Measurements from ENCODE around the gene JTB.

The JTB gene

GRCh38 chr1:153953859-153954365 is 23.6 kb downstream of the JTB start:
- no peak for DNase-seq

GRCh38 chr1:153951801-153952200 is 25.7 kb downstream of the JTB start:
- no peak for DNase-seq

DNA sequence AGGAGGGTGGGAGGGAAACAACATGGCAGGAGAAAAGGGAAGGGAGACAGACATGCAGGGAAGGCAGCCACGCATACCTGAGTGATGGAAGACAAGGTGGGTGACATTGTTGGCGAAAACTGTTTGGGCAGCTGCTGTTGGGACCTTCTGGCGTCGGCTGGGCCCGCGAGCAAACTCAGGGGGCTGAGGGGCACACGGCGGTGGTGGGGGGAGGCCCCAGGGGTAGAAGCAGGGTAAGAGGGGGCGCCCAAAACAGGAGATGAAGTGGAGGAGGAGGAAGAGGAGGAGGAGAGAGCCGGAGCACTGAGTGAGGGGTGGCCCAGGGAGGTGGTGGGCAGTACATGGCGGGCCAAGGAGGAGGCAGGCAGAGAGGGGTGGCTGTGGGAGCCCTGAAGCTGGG is 26.3 kb downstream of the JTB start:
- DNase-seq, result no peak

- peak; percentile 71 for DNase-seq
Measured at GRCh38 chr1:153946622-153947241, 30.7 kb downstream of the JTB start, which contains the start of gene DENND4B. TSS of gene DENND4B (minus strand) at chr1:153946718. CDS start at chr1:153944374, 2,344 bp downstream.

DNA sequence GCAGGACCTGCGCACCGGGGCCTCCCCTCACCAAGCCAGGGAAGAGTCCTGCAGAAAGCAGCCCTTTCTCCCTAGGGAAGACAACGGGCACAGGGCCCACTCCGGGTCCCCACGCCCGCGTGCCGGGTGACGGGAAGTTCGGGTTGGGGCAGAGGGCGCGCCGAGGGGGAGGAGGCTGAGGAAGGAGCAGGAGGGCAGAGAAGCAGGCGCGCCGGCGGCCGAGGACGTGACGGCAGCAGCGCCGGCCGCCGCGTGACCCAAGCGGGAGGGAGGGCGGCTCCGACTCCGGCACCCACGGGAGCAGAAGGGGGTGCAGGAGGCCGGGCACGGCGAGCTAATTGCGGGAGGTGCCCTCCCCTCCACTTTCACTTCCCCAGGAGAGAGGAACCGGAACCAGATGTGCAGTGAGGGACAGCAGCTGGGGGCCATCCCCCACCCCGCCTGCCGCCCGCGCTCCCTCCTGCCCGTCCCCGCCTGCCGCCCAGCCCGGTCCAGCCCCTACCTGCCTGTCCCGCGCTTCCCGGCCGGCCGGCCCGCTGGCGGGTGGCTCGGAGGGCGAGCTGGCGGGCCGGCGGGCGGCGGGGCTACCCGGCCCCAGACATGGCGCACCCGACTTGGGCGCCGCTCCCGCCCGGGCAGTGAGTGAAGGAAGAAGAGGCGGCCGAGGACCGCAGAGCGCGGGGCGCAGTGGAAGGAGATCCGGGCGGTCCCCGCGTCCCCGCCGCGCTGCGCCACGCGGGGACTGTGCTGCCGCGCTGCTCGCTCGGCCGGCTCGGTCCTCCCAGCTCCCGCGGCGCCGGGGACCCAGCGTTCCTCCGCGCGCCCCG is 31.5 kb downstream of the JTB start:
- DNase-seq, result peak; percentile 37

DNA sequence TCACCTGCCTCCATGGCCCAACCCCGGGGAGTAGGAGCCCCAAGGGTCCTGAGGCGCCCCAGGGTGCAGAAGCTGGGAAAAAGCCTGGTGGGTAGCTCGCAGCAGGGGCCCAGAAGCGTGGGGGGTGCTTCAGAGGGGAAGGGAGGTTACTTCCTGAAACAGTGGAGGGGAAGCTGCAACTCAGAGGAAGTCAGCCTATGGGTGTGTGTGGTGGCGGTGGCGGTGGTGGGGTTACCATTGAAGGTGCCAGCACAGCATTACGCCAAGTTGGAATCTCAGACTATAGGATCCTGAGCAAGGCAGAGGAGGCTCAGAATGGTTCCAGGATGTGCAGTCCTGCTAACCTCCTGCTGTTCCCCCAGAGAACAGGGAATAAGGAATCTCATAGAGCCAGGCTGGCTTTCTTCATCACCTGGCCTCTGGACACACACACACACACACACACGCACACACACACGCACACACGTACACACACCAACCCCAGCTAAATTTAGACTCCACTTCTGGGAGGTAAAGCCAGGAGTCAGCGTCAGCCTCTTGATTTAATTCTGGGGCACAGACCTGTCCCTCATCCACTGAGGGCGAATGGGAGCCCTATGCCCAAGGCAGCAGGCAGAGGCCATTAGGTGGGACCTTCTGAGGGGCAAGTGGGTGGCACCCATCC is 32.2 kb downstream of the JTB start:
- DNase-seq, result no peak

DNA sequence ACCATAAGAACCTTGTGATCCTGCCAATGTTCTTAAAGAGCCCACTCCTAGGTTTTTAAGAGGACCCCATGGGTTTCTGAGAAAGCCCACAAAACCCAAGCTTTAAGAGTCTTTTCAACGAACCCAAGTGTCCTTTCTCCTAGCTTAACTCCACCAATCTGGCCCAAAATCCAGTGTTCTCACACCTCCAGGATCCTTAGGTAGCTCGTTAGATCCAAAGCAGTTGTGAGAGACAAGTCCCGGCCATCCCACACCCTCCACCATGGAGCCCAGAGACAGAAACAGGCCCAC is 32.7 kb downstream of the JTB start:
- DNase-seq, result no peak

- DNase-seq, result no peak
Measured at GRCh38 chr1:153944005-153944826, 33.3 kb downstream of the JTB start.

DNA sequence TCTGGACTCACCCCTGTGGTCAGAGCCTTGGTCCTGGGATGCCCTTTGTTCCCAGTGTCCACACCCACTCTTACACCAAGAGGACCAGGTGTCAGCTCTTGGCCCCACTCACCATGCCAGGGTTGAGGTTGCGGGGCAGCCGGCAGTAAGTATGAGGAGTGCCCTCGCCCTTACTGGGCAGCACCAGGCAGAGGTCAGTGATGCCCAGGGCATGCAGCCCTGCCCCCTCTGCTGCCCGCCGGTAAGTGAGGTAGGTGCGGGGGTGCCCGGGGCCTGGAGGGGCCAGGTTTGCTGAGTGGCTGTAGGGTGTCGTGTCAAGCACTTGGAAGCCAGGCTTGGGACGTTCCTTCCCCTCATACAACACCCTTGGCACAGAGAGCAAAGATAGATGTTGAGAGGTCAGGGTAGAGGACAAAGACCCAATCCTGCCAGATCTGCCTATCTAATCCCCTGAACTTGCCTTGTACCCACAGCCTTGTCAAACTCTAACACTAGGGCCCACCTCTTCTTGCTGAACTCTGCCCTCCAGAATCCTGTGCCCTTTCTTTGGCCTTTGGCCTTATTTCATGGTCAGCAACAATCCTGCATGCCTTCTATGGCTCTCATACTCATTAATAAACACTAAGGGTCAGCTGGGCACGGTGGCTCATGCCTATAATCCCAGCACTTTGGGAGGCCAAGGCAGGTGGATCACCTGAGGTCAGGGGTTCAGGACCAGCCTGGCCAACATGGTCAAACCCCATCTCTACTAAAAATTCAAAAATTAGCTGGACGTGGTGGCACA is 34.5 kb downstream of the JTB start:
- no peak for DNase-seq

GRCh38 chr1:153941826-153942725 is 35.4 kb downstream of the JTB start:
- no peak for DNase-seq

DNA sequence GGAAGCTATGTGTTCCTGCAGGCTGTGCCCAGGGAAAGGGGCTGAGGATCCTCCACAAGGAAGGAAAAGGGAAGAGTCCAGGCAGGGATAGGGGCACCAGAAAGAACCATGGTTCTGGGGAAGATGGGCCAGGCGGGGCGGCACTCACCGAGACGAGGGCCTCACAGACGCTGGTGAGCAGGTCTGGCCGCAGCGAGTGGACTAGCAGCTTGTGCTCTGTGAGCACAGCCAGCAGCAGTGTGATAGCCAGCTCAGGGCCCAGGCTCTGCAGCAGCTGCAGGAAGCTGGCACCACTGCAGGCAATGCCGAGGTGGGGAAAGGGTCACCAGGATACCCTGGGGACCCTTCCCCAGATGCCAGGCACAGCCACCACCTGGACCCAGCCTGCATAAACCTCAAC is 36.7 kb downstream of the JTB start:
- DNase-seq, result no peak

GRCh38 chr1:153939476-153939875 is 38.0 kb downstream of the JTB start:
- no peak for DNase-seq

DNA sequence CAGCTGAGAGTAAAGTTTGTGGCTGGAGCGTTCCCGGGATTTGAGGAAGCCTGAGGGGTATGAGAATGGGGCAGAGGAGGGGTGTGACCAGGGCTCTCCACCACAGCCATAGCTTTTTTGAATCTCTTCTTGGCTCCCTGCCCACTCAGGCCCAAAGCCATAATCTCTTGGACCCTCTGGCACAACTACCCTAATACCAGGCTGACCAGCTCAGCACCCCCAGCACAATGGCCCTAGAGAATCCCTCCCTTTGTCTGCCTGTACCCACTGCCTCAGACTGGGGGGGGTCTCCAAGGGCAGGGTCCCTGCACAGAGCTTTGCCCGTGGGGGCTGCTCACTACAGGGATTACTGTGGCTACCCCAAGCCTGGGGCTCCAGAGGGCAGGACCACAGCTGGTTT is 38.5 kb downstream of the JTB start:
- no peak for DNase-seq

DNA sequence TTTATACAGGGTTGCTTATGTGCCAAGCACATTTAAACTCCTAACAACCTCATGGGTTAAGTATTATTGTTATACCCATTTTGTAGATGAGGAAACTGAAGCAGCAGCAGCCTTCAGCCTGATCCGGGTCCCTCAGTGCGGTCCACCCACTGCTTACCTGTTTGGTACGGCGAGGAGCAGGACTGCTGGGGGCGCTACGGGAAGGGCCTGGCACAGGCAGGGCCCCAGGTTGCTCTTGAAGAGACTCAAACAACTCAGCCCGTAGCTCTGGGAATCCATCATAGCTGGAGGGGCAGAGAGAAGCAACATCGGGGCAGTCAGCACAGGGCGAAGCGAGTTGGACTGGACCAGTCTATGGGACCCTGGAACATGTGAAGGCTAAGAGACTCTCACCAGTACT is 40.1 kb downstream of the JTB start:
- DNase-seq, result no peak

DNA sequence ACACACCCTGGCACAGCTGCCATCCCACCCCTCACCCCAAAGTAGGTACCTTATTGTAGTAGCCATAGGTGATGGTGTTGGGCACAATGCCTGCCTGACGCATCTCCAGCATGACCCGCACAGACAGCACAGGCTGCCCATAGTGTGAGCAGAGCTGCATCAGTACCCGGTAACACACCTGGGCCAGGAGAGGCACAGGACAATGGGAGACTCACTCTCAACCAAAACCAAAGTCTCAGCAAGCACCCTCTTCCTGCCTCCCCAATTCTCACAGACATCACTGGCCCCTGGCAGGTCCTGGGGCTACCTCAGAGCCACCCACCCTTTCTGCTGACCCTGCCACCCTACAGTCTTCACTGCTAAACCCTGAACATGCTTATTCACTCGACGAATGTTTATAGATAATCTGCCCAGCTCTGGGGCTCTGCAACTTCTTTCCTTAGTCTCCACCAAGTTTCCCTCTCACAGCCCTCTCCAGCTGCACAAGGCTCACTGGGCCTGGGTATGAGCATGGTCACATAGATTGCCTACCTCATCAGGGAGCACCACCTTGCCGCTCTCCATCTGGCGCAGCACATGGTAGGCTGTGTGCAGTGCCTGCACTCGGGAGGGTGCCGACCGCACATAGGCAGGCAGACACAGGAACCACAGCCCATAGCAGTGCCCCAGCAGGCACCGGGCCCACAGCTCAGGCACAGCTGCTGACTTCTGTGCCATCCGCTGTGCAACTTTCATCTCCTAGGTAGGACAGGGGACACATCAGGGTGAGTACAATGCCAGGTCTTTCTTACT is 41.3 kb downstream of the JTB start:
- no peak for DNase-seq

- DNase-seq, result no peak
Measured at GRCh38 chr1:153934746-153935145, 42.7 kb downstream of the JTB start.

- DNase-seq, result no peak
Measured at GRCh38 chr1:153933955-153934354, 43.5 kb downstream of the JTB start.

- DNase-seq, result no peak
Measured at GRCh38 chr1:153933430-153933829, 44.0 kb downstream of the JTB start.

DNA sequence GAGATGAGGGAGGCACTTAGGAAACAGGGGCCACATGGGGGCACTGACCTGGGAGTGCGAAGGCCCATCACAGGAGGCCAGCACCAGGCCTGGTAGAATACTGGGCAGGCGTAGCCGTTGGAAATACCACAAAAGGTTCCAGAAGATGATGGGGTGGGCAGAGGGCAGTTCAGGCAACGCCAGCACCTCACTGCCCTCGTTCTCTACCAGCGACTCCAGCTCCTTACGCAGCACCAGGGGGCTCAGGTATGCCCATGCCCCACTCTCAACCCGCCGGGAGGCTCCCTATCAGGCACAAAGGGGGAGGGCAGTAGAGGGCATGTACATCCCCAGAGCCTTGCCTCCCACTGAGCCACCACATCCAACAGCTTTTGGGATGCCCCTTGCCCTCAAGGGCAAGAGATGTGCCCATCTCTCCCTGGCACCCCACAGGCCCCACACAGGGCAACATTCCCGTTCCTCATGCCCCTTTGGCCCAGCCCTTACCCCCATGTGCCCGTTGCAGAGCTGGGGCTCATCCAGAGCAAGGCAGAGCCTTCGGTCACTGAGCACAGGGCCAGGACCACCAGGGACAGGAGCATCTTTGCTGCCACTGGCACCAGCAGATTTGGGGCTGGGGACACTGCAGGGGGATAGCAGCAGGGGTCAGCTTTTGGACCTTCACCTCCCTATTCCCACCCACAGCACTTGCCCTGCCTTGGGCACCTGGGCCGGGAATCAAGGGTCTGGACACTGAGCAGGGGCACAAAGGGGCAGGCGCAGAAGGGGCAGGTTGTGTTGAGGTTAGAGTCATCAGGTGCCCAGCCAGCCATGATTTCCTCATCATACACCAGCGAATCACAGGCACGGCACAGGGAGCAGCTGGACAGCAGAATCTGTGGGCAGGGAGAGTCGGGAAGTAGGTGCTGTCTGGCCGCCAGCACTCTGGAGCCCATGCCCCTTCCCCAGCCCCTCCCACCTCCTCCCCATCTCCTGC is 45.0 kb downstream of the JTB start:
- DNase-seq, result no peak

Data from fibroblast of upper back skin (primary cell).